ENCODE results near the gene ACSS1.

Gene ACSS1

GRCh38 chr20:25087186-25087929 lies 29.4 kb upstream of the ACSS1 start:
- Histone ChIP-seq H3K27ac (no peak overlapping the region), H3K36me3 (ENCODE audit: control insufficient read depth, insufficient read depth, low read length) (no peaks in the 10 kb centered on the region), H3K4me1 (no peaks in the 10 kb centered on the region), H3K9ac (no peak overlapping the region), H2AFZ (no peak overlapping the region), H3K4me2 (ENCODE audit: low read length) (no peak overlapping the region), H3K79me2 (no peaks in the 10 kb centered on the region), H3K27me3 (ENCODE audit: control insufficient read depth, insufficient read depth, low read length) (peaks cover 12% of the 10 kb centered on the region), H3K4me3 (ENCODE audit: low read depth, low read length) (no peak overlapping the region), H3K9me3 (ENCODE audit: control insufficient read depth, low read length) (no peaks in the 10 kb centered on the region)
- TF ChIP-seq CTCF (IDR thresholded peaks at IDR 0.05): no peak

- Histone ChIP-seq H3K9ac (no peak overlapping the region), H3K4me3 (ENCODE audit: low read depth, low read length) (no peak overlapping the region), H3K27me3 (ENCODE audit: control insufficient read depth, insufficient read depth, low read length) (peaks cover 12% of the 10 kb centered on the region), H3K9me3 (ENCODE audit: control insufficient read depth, low read length) (no peaks in the 10 kb centered on the region), H3K79me2 (no peaks in the 10 kb centered on the region), H3K4me1 (no peaks in the 10 kb centered on the region), H2AFZ (no peak overlapping the region), H3K36me3 (ENCODE audit: control insufficient read depth, insufficient read depth, low read length) (no peaks in the 10 kb centered on the region), H3K4me2 (ENCODE audit: low read length) (no peak overlapping the region), H3K27ac (no peak overlapping the region)
- no peak for TF ChIP-seq CTCF (IDR thresholded peaks at IDR 0.05)
These were observed 28.0 kb upstream of the ACSS1 start for GRCh38 chr20:25085756-25086495.

- no peaks in the 10 kb centered on the region for H3K9me3 ChIP-seq (ENCODE audit: control insufficient read depth, low read length)
- H3K27me3 ChIP-seq (ENCODE audit: control insufficient read depth, insufficient read depth, low read length): peaks cover 12% of the 10 kb centered on the region
These were observed 26.8 kb upstream of the ACSS1 start for GRCh38 chr20:25084626-25085187.

GRCh38 chr20:25083773-25084625 lies 26.1 kb upstream of the ACSS1 start:
- H3K9ac ChIP-seq: no peak overlapping the region
- H3K4me1 ChIP-seq: no peaks in the 10 kb centered on the region
- peaks cover 12% of the 10 kb centered on the region for H3K27me3 ChIP-seq (ENCODE audit: control insufficient read depth, insufficient read depth, low read length)
- TF ChIP-seq CTCF (IDR thresholded peaks at IDR 0.05): no peak
- no peak overlapping the region for H3K27ac ChIP-seq
- peak overlapping the region; percentile 14 for H3K4me3 ChIP-seq (ENCODE audit: low read depth, low read length)
- no peaks in the 10 kb centered on the region for H3K36me3 ChIP-seq (ENCODE audit: control insufficient read depth, insufficient read depth, low read length)
- H3K79me2 ChIP-seq: no peaks in the 10 kb centered on the region
- peak overlapping the region; percentile 42 for H3K4me2 ChIP-seq (ENCODE audit: low read length)
- no peaks in the 10 kb centered on the region for H3K9me3 ChIP-seq (ENCODE audit: control insufficient read depth, low read length)
- H2AFZ ChIP-seq: peak overlapping the region; percentile 69

More at GRCh38 chr20:25084626-25085187, 26.8 kb upstream of the ACSS1 start:
- Histone ChIP-seq H3K4me3 (ENCODE audit: low read depth, low read length) (peak overlapping the region; percentile 14), H3K36me3 (ENCODE audit: control insufficient read depth, insufficient read depth, low read length) (no peaks in the 10 kb centered on the region), H3K4me2 (ENCODE audit: low read length) (peak overlapping the region; percentile 42), H2AFZ (peak overlapping the region; percentile 69), H3K4me1 (no peaks in the 10 kb centered on the region), H3K79me2 (no peaks in the 10 kb centered on the region), H3K9ac (no peak overlapping the region), H3K27ac (no peak overlapping the region)
- no peak for TF ChIP-seq CTCF (IDR thresholded peaks at IDR 0.05)
